Tibial artery (tissue), 4 donors: ENCODE results near the gene SRP19.
"Not testable (repeated sequence)": the region's sequence is repeated elsewhere in the genome, so short reads cannot be mapped to it uniquely, and the experiment has no call there.

Source experiments
- DNase-seq, 2 donors: peaks; one replicate each; pipeline ENCODE4 v3.0.0-alpha.2; 2019
- H3K27ac ChIP-seq, 2 donors: fragments of 200-600 bp; sonication (generic) in 1 of 2; 1 replicate in 1 of 2; 2 replicates in 1 of 2; pipeline ENCODE4 v1.5.1; 2018 to 2019; ENCODE audit warnings: mild to moderate bottlenecking in 1 of 2
- H3K27me3 ChIP-seq, 2 donors: fragments of 200-600 bp; sonication (generic) in 1 of 2; one replicate each; pipeline versions ENCODE4 v1.5.1 to v1.6.0; 2016 to 2019
- H3K36me3 ChIP-seq, 3 donors: fragments of 200-600 bp; sonication (generic) in 2 of 3; one replicate each; pipeline ENCODE4 v1.5.1; 2016 to 2019; ENCODE audit warnings: mild to moderate bottlenecking in 2 of 3
- H3K4me1 ChIP-seq, 4 donors: fragments of 200-600 bp; sonication (generic) in 2 of 4; 1 replicate in 3 of 4; 2 replicates in 1 of 4; pipeline ENCODE4 v1.5.1; 2016 to 2019
- H3K4me3 ChIP-seq, 2 donors: fragments of 200-600 bp; sonication (generic) in 1 of 2; 1 replicate in 1 of 2; 2 replicates in 1 of 2; pipeline ENCODE4 v1.5.1; 2018 to 2019; ENCODE audit warnings: mild to moderate bottlenecking in 2 of 2
- H3K9me3 ChIP-seq, 3 donors: fragments of 200-600 bp; sonication (generic) in 1 of 3; one replicate each; pipeline ENCODE4 v1.5.1; 2016 to 2019
- intact Hi-C: fragments of 100-400 bp; cut with DNase I; formaldehyde crosslinking; loops from one replicate; pipeline ENCODE4 v1.15.0; 2023; ENCODE audit warnings: low total_unique reads
- TF ChIP-seq, protein P1 (sequence below), 2 experiments: fragments of 200-600 bp in 1 of 2; fragments of 450-650 bp in 1 of 2; IDR thresholded peaks; one replicate each; pipeline ENCODE4 v1.5.1; 2017 to 2019; ENCODE audit warnings: antibody characterized with exemption in 2 of 2, mild to moderate bottlenecking in 1 of 2, moderate library complexity in 1 of 2

The SRP19 gene

DNA sequence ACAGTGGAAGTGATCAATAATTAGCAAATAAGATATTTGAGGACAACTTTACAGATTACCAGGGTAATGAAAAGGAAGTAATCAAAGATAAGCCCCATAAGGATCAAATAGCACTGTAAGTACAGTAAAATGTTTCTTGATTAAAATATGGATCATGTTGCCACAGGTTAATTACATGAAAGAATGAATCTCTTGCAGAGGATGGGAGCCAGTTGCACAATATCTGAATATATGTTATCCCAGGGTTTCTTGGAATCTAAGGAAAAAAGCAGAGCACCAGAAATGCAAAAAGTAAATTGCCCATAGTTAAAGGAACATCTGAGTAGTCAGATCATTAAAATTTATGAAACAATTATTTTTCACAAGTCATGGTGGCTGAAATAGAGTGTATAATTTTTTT lies 13.8 kb upstream of the SRP19 start:
- DNase-seq, result no peak
- intact Hi-C loops, result no loop called here

DNA sequence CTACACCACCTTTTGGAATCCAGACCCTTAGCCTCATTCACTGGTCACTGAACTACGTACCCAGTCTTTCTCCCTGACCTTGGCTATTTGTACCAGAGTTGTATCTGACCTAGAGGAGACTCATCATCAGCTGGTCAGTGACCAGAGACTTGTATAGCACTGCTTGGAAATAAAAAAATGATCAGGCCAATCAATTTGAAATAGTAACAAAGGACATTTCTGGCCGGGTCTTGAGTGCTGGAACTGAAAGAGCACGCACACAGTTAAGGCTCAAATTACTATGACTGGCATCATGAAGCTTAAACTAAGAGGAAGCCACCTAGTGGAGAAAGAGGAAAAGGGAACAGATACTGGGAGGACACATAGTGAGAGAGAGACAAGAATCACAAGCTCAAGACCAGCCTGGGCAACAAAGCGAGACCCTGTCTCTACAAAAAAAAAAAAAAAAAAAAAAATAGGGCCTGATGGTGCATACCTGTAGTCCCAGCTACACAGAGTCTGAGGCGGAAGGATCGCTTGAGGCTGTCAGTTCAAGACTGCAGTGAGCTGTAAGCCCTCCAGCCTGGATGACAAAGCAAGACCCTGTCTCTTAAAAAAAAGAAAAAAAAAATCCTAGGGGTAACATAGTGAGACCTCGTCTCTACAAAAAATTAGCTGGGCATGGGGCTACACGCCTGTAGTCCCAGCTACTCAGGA lies 12.8 kb upstream of the SRP19 start:
- intact Hi-C loops, result no loop called here
- peaks cover 0 to 5% (median 0%) of the 10 kb centered on the region in 4 donors for H3K4me1 ChIP-seq
- no peaks in the 10 kb centered on the region for H3K9me3 ChIP-seq
- TF ChIP-seq, protein P1, sequence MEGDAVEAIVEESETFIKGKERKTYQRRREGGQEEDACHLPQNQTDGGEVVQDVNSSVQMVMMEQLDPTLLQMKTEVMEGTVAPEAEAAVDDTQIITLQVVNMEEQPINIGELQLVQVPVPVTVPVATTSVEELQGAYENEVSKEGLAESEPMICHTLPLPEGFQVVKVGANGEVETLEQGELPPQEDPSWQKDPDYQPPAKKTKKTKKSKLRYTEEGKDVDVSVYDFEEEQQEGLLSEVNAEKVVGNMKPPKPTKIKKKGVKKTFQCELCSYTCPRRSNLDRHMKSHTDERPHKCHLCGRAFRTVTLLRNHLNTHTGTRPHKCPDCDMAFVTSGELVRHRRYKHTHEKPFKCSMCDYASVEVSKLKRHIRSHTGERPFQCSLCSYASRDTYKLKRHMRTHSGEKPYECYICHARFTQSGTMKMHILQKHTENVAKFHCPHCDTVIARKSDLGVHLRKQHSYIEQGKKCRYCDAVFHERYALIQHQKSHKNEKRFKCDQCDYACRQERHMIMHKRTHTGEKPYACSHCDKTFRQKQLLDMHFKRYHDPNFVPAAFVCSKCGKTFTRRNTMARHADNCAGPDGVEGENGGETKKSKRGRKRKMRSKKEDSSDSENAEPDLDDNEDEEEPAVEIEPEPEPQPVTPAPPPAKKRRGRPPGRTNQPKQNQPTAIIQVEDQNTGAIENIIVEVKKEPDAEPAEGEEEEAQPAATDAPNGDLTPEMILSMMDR (IDR thresholded peaks at IDR 0.05), result peak; percentile 38 to 44
- DNase-seq, result no peak
- H3K4me3 ChIP-seq, result no peak overlapping the region
- no peaks in the 10 kb centered on the region for H3K27me3 ChIP-seq
- H3K36me3 ChIP-seq, result no peaks in the 10 kb centered on the region
- peak overlapping the region in 1 of 2 donors; percentile 21 for H3K27ac ChIP-seq

More for the DNA sequence above, 13.8 kb upstream of the SRP19 start:
- Histone ChIP-seq H3K27ac (no peak overlapping the region), H3K4me3 (no peak overlapping the region), H3K9me3 (no peaks in the 10 kb centered on the region), H3K36me3 (no peaks in the 10 kb centered on the region), H3K27me3 (no peaks in the 10 kb centered on the region), H3K4me1 (peaks cover 0 to 5% (median 0%) of the 10 kb centered on the region in 4 donors)
- TF ChIP-seq, protein P1 (IDR thresholded peaks at IDR 0.05), result no peak

DNA sequence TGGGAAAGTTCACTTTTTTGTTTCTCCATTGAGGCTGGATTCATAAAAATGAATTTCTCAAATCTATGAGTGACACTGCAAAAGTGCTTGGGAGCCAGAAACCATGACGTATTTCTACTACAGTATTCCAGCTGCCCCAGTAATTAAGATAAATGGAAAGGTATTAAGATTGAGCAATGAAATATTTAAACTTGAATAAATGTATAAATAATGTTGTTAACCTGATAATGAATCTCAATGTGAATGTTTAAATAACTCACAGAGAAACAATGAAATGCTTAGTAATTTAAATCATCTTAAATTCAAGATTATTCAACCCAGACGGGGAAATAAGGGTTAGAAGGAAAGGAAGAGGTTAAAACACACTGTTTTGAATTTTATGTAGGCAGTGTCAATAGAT lies 11.2 kb upstream of the SRP19 start:
- Histone ChIP-seq H3K4me3 (no peak overlapping the region), H3K27me3 (no peaks in the 10 kb centered on the region), H3K4me1 (peaks cover 0 to 5% (median 0%) of the 10 kb centered on the region in 4 donors), H3K9me3 (peaks cover 0 to 4% (median 0%) of the 10 kb centered on the region in 3 donors), H3K27ac (no peak overlapping the region), H3K36me3 (no peaks in the 10 kb centered on the region)
- TF ChIP-seq, protein P1 (IDR thresholded peaks at IDR 0.05), result no peak
- DNase-seq, result no peak
- intact Hi-C loops, result no loop called here

DNA sequence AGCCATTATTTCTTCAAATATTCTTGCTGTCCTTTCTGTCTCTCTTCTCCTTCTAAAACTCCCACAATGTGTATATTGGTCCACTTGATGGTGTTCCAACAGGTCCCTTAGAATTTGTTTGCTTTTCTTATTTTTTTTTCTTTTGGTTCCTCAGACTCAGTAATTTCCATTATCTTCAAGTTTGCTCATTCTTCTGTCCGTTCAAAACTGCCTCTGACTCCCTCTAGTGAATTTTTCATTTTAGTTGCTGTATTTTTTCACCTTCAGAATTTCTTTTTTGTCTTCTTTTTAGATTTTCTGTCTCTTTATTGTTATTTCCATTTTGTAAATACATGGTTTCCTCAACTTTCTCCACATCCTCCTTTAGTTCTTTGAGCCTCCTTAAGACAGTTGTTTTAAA lies 6.4 kb upstream of the SRP19 start:
- H3K27ac ChIP-seq, result no peak overlapping the region
- intact Hi-C loops, result loop anchor here (5.0 kb wide), 2 partner anchors 58 to 302 kb away; no protein-coding TSS in a partner anchor
- H3K36me3 ChIP-seq, result no peaks in the 10 kb centered on the region
- peaks cover 0 to 4% (median 0%) of the 10 kb centered on the region in 3 donors for H3K9me3 ChIP-seq
- no peak for DNase-seq
- H3K4me1 ChIP-seq, result no peaks in the 10 kb centered on the region
- TF ChIP-seq, protein P1 (IDR thresholded peaks at IDR 0.05), result no peak
- H3K4me3 ChIP-seq, result no peak overlapping the region
- no peaks in the 10 kb centered on the region for H3K27me3 ChIP-seq

DNA sequence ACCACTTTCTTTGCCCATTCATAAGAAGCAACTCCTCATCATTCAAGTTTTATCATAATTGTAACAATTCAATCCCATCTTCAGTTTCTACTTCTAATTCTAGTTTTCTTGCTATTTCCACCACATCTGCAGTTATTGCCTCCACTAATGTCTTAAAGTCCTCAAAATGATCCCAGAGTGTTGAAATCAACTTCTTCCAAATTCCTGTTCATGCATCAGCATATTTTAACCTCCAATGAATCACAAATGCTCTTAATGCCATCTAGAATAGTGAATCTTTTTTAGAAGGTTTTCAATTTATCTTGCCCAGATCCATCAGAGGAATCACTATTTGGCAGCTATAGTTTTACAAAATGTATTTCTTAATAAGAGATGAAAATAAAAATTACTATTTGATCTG lies 3.2 kb upstream of the SRP19 start:
- TF ChIP-seq, protein P1 (IDR thresholded peaks at IDR 0.05), result no peak
- no peak for DNase-seq
- peaks cover 0 to 15% (median 14%) of the 10 kb centered on the region in 4 donors for H3K4me1 ChIP-seq
- H3K4me3 ChIP-seq, result no peak overlapping the region
- no peaks in the 10 kb centered on the region for H3K36me3 ChIP-seq
- no peaks in the 10 kb centered on the region for H3K27me3 ChIP-seq
- H3K27ac ChIP-seq, result no peak overlapping the region
- H3K9me3 ChIP-seq, result peaks cover 0 to 4% (median 0%) of the 10 kb centered on the region in 3 donors
- intact Hi-C loops, result loop anchor here (5.0 kb wide), 2 partner anchors 54 to 306 kb away; no protein-coding TSS in a partner anchor

DNA sequence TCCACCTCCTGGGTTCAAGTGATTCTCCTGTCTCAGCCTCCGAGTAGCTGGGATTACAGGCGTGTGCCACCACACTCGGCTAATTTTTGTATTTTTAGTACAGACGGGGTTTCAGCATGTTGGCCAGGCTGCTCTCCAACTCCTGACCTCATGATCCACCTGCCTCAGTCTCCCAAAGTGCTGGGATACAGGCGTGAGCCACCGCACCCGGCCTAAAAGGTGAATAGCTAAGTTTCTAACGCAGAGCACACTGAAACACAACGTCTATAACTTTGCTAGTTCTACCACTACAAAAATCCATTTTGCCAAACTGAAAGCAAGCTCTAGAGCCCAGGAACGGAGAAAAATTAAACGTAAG lies 537 bp upstream of the SRP19 start:
- not testable (repeated sequence) for DNase-seq

More for the DNA sequence above, 537 bp upstream of the SRP19 start:
- not testable (repeated sequence) for H3K27me3 ChIP-seq, H3K9me3 ChIP-seq
- H3K4me1 ChIP-seq, result peaks cover 0 to 32% (median 22%) of the 10 kb centered on the region in 4 donors
- H3K36me3 ChIP-seq, result peaks cover 6 to 14% (median 13%) of the 10 kb centered on the region in 3 donors
- H3K4me3 ChIP-seq, result peak overlapping the region; percentile 79 to 80
- intact Hi-C loops, result loop anchor here (5.0 kb wide), 2 partner anchors 62 to 102 kb away; partner anchors contain the start of gene REEP5
- H3K27ac ChIP-seq, result peak overlapping the region; percentile 75 to 80
